H1 (cell line): ENCODE results near the gene KRT77. TPM values are rescaled to one million over a fixed set of nuclear protein-coding genes. Genes with fewer than 3 reads are reported as not detected.

Experiments used
- EGR1 ChIP-seq: IDR thresholded peaks from 2 replicates; pipeline ENCODE4 v1.6.1; 2011; ENCODE audit warnings: low read depth, low read length, borderline replicate concordance
- RAD21 ChIP-seq, 2 experiments: IDR thresholded peaks in 1 of 2; conservative IDR thresholded peaks in 1 of 2; 2 replicates each; pipeline ENCODE4 v1.6.1; 2011; ENCODE audit warnings: low read depth in 2 of 2, low read length in 2 of 2, improper control_type of control experiment in 1 of 2, inconsistent platforms in 1 of 2, mild to moderate bottlenecking in 1 of 2, moderate library complexity in 1 of 2
- TAF1 ChIP-seq: IDR thresholded peaks from 2 replicates; pipeline ENCODE4 v1.6.1; 2011; ENCODE audit warnings: mild to moderate bottlenecking, low read depth, low read length
- TCF12 ChIP-seq: IDR thresholded peaks from 2 replicates; pipeline ENCODE4 v1.6.1; 2011; ENCODE audit warnings: low read depth, mild to moderate bottlenecking, low read length
- polyA plus RNA-seq, 7 experiments: library from polyadenylated mRNA; depleted of rRNA in 3 of 7; stranded (reverse) in 5 of 7; unstranded in 2 of 7; fragments of >200 nt in 5 of 7; fragments of 200-250 nt in 2 of 7; gene quantifications; 1 replicate in 5 of 7; 2 replicates in 1 of 7; 4 replicates in 1 of 7; pipeline versions ENCODE4 v1.2.1 to v1.2.3, GENCODE V29; 2011 to 2013; ENCODE audit warnings: missing spikeins in 2 of 7, mixed read lengths in 2 of 7
- total RNA-seq: library from RNA; stranded (reverse); fragmentation: NEBNext Ultra II Directional; extraction: Animal tissue kit (Norgen Biotek cat#: 25700); gene quantifications from 2 replicates; pipeline ENCODE4 v1.2.1, GENCODE V29; 2021
- TF ChIP-seq, protein P1 (sequence below): IDR thresholded peaks from 2 replicates; pipeline ENCODE4 v1.6.1; 2011; ENCODE audit warnings: low read length, improper control_type of control experiment

KRT77 gene
- total and polyA plus RNA-seq, 2 of the 8 experiments (the other 6 are each of a cell fraction or from before 2014, with no cell fraction given), result 0.02 TPM; not detected in 1

GRCh38 chr12:52727037-52727436 is 23.7 kb upstream of the KRT77 start (continued):
- TF ChIP-seq, protein P1, sequence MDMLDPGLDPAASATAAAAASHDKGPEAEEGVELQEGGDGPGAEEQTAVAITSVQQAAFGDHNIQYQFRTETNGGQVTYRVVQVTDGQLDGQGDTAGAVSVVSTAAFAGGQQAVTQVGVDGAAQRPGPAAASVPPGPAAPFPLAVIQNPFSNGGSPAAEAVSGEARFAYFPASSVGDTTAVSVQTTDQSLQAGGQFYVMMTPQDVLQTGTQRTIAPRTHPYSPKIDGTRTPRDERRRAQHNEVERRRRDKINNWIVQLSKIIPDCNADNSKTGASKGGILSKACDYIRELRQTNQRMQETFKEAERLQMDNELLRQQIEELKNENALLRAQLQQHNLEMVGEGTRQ, result no peak
- TF ChIP-seq TCF12 (no peak), TAF1 (no peak), RAD21 (IDR thresholded peaks at IDR 0.05 in 1 of 2, conservative IDR thresholded peaks at IDR 0.05 in 1 of 2; ENCODE audit: low read depth in 2 of 2, low read length in 2 of 2) (no peak), EGR1 (no peak)
